Amniotic stem cell (primary cell): ENCODE results near the gene CTF1.
A peak's percentile ranks its signal among the peaks of the same experiment; 100 is the strongest.

Source experiments
- DNase-seq: peaks from one replicate; lab custom pipeline; 2025; lab: John Stamatoyannopoulos, UW

CTF1 gene

GRCh38 chr16:30910427-30911029, 14.1 kb downstream of the CTF1 start:
- no peak for DNase-seq

- no peak for DNase-seq
These were observed 16.5 kb downstream of the CTF1 start for GRCh38 chr16:30912794-30913412.

- no peak for DNase-seq
These were observed 18.4 kb downstream of the CTF1 start for GRCh38 chr16:30914830-30915229.

- no peak for DNase-seq
These were observed 22.2 kb downstream of the CTF1 start for GRCh38 chr16:30918614-30919013.

GRCh38 chr16:30920891-30921290, 24.5 kb downstream of the CTF1 start:
- no peak for DNase-seq

GRCh38 chr16:30921459-30921747, 25.0 kb downstream of the CTF1 start:
- DNase-seq = no peak

GRCh38 chr16:30921748-30922419, 25.5 kb downstream of the CTF1 start:
- DNase-seq = peak; percentile 90

- DNase-seq = peak; percentile 99
These were observed 26.1 kb downstream of the CTF1 start for GRCh38 chr16:30922420-30922959.

- DNase-seq = peak; percentile 99
These were observed 26.6 kb downstream of the CTF1 start for GRCh38 chr16:30922960-30923535.

- DNase-seq = no peak
These were observed 27.2 kb downstream of the CTF1 start, which contains the start of gene FBXL19 for GRCh38 chr16:30923554-30924075. TSS of gene FBXL19 (plus strand) at chr16:30923572. CDS start at chr16:30925755, 2,183 bp downstream.

- DNase-seq = no peak
These were observed 27.9 kb downstream of the CTF1 start for GRCh38 chr16:30924076-30924912.

- DNase-seq = no peak
These were observed 28.7 kb downstream of the CTF1 start for GRCh38 chr16:30924913-30925631.

GRCh38 chr16:30925632-30925987, 29.2 kb downstream of the CTF1 start:
- DNase-seq = no peak

- no peak for DNase-seq
These were observed 29.8 kb downstream of the CTF1 start for GRCh38 chr16:30925995-30926811.

- DNase-seq = no peak
These were observed 30.7 kb downstream of the CTF1 start for GRCh38 chr16:30926937-30927788.

- no peak for DNase-seq
These were observed 31.5 kb downstream of the CTF1 start for GRCh38 chr16:30927789-30928378.

- no peak for DNase-seq
These were observed 32.0 kb downstream of the CTF1 start for GRCh38 chr16:30928390-30928789.

GRCh38 chr16:30929167-30929566, 32.8 kb downstream of the CTF1 start:
- no peak for DNase-seq

GRCh38 chr16:30930160-30930571, 33.8 kb downstream of the CTF1 start:
- DNase-seq = no peak
